ENCODE data around the gene APBA2.

DNA sequence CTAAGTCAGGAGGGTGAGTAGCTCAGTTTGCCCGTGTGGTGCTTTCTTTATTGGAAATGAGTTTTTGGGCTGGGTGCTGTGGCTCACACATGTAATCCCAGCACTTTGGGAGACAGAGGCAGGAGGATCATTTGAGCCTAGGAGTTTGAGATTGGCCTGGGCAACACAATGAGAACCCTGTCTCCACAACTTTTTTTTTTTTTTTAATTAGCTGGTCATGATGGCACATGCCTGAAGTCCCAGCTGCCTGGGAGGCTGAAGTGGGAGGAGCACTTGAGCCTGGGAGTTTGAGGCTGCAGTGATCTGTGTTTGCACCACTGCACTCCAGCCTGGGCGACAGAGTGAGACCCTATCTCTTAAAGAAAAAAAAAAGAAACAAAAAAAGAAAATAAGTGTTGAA is 208.9 kb downstream of the APBA2 start:
- TF ChIP-seq CTCF (IDR thresholded peaks at IDR 0.05) = no peak
- no peak for TF ChIP-seq POLR2AphosphoS5 (IDR thresholded peaks at IDR 0.05)

All from sigmoid colon (tissue), 4 donors.